K562 (cell line): ENCODE results near the gene HTR4. TPM values are rescaled to one million over a fixed set of nuclear protein-coding genes. Genes with fewer than 3 reads are reported as not detected.

Source experiments
- DPF2 ChIP-seq: fragments of 450-650 bp; IDR thresholded peaks from 2 replicates; pipeline ENCODE4 v1.6.1; 2016
- MCM7 ChIP-seq, 2 experiments: fragments of 450-650 bp; IDR thresholded peaks; 2 replicates each; pipeline ENCODE4 v1.6.1; 2016 to 2018
- POLR2B ChIP-seq: fragments of 450-650 bp; IDR thresholded peaks from 2 replicates; pipeline ENCODE4 v1.6.1; 2018; ENCODE audit warnings: low read depth; ENCODE audit not compliant: partially characterized antibody
- PTBP1 ChIP-seq: fragments of 200-400 bp; formaldehyde crosslinking; IDR thresholded peaks from 2 replicates; pipeline ENCODE4 v1.6.1; 2017; ENCODE audit warnings: low read depth, low read length
- TRIM24 ChIP-seq, 2 experiments: fragments of 450-650 bp; IDR thresholded peaks; 2 replicates each; pipeline ENCODE4 v1.6.1; 2016
- YY1 ChIP-seq, 3 experiments: IDR thresholded peaks; 2 replicates each; pipeline ENCODE4 v1.6.1; 2011; ENCODE audit warnings: low read length in 2 of 3, mild to moderate bottlenecking in 2 of 3, moderate library complexity in 2 of 3, borderline replicate concordance in 1 of 3, control low read depth in 1 of 3, low read depth in 1 of 3; ENCODE audit not compliant: insufficient read depth in 3 of 3, insufficient replicate concordance in 2 of 3, control insufficient read depth in 1 of 3, insufficient read length in 1 of 3; ENCODE audit errors: extremely low read depth in 1 of 3
- ZEB2 ChIP-seq: fragments of 450-650 bp; IDR thresholded peaks from 2 replicates; pipeline ENCODE4 v1.6.1; 2016
- ZNF408 ChIP-seq: fragments of 250-450 bp; sonication (Bioruptor Pico); IDR thresholded peaks from 2 replicates; pipeline ENCODE4 v1.4.0; 2020; ENCODE audit warnings: low read depth, mild to moderate bottlenecking, moderate library complexity
- ZNF589 ChIP-seq: fragments of 200-800 bp; sonication (Bioruptor generic); IDR thresholded peaks from 2 replicates; pipeline ENCODE4 v1.6.1; 2016; ENCODE audit warnings: low read depth, missing genetic modification characterization, missing compliant biosample characterization
- ZNF766 ChIP-seq: fragments of 200-800 bp; sonication (Bioruptor generic); conservative IDR thresholded peaks from 2 replicates; pipeline ENCODE4 v1.6.1; 2016; ENCODE audit warnings: missing genetic modification characterization, missing compliant biosample characterization
- polyA plus RNA-seq, 8 experiments: library from polyadenylated mRNA; depleted of rRNA in 4 of 8; stranded (reverse) in 5 of 8; unstranded in 3 of 8; fragments of >200 nt; fragmentation: Nextera tagmentation in 2 of 8; fragmentation: Illumina TruSeq in 1 of 8; extraction: Ambion mirVana in 2 of 8; extraction: Trizol in 1 of 8; gene quantifications; 2 replicates each; pipeline versions ENCODE4 v1.2.1 to v1.2.3, GENCODE V29; 2011 to 2014; ENCODE audit warnings: inconsistent platforms in 1 of 8, missing spikeins in 1 of 8
- total RNA-seq, 7 experiments: library from RNA; depleted of rRNA in 6 of 7; stranded (reverse); fragments of >200 nt in 6 of 7; fragmentation: Illumina TruSeq in 2 of 7; extraction: Trizol in 2 of 7; gene quantifications; 2 replicates each; pipeline versions ENCODE4 v1.2.1 to v1.2.3, GENCODE V29; 2011 to 2021; ENCODE audit warnings: low replicate concordance in 1 of 7
- TF ChIP-seq, protein P1 (sequence below): fragments of 450-650 bp; IDR thresholded peaks from 2 replicates; pipeline ENCODE4 v1.6.1; 2016; ENCODE audit warnings: low read depth
- TF ChIP-seq, protein P2 (sequence below): fragments of 450-650 bp; IDR thresholded peaks from 2 replicates; pipeline ENCODE4 v1.6.1; 2017; ENCODE audit warnings: antibody characterized with exemption, mild to moderate bottlenecking
- TF ChIP-seq, protein P3 (sequence below): sonication (generic); formaldehyde crosslinking; IDR thresholded peaks from 2 replicates; pipeline ENCODE4 v1.8.0; 2022; ENCODE audit warnings: mild to moderate bottlenecking, missing genetic modification reagents
- TF ChIP-seq, protein P4 (sequence below), 2 experiments: fragments of 450-650 bp in 1 of 2; sonication (generic) in 1 of 2; formaldehyde crosslinking in 1 of 2; IDR thresholded peaks in 1 of 2; conservative IDR thresholded peaks in 1 of 2; 2 replicates each; pipeline versions ENCODE4 v1.6.1 to v1.8.1; 2016 to 2023; ENCODE audit warnings: mild to moderate bottlenecking in 2 of 2, moderate library complexity in 2 of 2, inconsistent platforms in 1 of 2, missing genetic modification reagents in 1 of 2

Gene HTR4
- total and polyA plus RNA-seq, 9 of the 15 experiments (the other 6 are each of a cell fraction or from before 2014, with no cell fraction given): 0.13 TPM; not detected in 8

DNA sequence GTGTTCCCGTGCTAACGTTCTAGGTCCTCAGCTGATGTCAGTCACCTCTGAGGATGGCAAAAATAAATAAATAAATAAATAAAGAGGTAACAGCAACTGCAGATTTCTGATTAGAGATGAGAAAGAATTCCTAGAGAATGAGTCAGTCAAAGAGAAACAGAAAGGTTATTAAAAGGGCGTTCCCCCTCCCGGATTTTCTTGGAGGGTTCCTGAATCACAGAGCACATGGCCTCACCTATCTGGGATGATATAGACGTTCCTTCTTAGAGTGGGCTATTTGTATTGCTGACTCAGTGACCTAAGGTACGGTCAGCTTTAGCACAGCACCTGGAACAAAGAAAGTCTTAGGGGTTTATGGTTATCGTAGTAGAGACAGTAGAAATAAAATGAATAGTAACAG, 30.6 kb downstream of the HTR4 start (continued):
- TF ChIP-seq, protein P1, sequence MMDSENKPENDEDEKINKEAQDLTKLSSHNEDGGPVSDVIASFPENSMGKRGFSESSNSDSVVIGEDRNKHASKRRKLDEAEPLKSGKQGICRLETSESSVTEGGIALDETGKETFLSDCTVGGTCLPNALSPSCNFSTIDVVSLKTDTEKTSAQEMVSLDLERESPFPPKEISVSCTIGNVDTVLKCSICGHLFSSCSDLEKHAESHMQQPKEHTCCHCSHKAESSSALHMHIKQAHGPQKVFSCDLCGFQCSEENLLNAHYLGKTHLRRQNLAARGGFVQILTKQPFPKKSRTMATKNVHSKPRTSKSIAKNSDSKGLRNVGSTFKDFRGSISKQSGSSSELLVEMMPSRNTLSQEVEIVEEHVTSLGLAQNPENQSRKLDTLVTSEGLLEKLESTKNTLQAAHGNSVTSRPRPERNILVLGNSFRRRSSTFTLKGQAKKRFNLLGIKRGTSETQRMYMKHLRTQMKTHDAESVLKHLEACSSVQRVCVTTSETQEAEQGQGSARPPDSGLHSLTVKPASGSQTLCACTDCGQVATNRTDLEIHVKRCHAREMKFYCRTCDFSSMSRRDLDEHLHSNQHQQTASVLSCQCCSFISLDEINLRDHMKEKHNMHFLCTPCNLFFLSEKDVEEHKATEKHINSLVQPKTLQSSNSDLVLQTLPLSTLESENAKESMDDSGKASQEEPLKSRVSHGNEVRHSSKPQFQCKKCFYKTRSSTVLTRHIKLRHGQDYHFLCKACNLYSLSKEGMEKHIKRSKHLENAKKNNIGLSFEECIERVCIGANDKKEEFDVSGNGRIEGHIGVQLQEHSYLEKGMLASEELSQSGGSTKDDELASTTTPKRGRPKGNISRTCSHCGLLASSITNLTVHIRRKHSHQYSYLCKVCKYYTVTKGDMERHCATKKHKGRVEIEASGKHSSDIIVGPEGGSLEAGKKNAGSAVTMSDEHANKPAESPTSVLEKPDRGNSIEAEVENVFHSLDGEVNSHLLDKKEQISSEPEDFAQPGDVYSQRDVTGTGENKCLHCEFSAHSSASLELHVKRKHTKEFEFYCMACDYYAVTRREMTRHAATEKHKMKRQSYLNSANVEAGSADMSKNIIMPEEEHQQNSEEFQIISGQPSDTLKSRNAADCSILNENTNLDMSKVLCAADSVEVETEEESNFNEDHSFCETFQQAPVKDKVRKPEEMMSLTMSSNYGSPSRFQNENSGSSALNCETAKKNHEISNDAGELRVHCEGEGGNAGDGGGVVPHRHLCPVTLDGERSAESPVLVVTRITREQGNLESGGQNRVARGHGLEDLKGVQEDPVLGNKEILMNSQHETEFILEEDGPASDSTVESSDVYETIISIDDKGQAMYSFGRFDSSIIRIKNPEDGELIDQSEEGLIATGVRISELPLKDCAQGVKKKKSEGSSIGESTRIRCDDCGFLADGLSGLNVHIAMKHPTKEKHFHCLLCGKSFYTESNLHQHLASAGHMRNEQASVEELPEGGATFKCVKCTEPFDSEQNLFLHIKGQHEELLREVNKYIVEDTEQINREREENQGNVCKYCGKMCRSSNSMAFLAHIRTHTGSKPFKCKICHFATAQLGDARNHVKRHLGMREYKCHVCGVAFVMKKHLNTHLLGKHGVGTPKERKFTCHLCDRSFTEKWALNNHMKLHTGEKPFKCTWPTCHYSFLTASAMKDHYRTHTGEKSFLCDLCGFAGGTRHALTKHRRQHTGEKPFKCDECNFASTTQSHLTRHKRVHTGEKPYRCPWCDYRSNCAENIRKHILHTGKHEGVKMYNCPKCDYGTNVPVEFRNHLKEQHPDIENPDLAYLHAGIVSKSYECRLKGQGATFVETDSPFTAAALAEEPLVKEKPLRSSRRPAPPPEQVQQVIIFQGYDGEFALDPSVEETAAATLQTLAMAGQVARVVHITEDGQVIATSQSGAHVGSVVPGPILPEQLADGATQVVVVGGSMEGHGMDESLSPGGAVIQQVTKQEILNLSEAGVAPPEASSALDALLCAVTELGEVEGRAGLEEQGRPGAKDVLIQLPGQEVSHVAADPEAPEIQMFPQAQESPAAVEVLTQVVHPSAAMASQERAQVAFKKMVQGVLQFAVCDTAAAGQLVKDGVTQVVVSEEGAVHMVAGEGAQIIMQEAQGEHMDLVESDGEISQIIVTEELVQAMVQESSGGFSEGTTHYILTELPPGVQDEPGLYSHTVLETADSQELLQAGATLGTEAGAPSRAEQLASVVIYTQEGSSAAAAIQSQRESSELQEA: no peak
- TF ChIP-seq ZNF408: no peak
- TF ChIP-seq, protein P2, sequence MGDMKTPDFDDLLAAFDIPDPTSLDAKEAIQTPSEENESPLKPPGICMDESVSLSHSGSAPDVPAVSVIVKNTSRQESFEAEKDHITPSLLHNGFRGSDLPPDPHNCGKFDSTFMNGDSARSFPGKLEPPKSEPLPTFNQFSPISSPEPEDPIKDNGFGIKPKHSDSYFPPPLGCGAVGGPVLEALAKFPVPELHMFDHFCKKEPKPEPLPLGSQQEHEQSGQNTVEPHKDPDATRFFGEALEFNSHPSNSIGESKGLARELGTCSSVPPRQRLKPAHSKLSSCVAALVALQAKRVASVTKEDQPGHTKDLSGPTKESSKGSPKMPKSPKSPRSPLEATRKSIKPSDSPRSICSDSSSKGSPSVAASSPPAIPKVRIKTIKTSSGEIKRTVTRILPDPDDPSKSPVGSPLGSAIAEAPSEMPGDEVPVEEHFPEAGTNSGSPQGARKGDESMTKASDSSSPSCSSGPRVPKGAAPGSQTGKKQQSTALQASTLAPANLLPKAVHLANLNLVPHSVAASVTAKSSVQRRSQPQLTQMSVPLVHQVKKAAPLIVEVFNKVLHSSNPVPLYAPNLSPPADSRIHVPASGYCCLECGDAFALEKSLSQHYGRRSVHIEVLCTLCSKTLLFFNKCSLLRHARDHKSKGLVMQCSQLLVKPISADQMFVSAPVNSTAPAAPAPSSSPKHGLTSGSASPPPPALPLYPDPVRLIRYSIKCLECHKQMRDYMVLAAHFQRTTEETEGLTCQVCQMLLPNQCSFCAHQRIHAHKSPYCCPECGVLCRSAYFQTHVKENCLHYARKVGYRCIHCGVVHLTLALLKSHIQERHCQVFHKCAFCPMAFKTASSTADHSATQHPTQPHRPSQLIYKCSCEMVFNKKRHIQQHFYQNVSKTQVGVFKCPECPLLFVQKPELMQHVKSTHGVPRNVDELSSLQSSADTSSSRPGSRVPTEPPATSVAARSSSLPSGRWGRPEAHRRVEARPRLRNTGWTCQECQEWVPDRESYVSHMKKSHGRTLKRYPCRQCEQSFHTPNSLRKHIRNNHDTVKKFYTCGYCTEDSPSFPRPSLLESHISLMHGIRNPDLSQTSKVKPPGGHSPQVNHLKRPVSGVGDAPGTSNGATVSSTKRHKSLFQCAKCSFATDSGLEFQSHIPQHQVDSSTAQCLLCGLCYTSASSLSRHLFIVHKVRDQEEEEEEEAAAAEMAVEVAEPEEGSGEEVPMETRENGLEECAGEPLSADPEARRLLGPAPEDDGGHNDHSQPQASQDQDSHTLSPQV: no peak
- no peak for TF ChIP-seq MCM7 (IDR thresholded peaks at IDR 0.05)
- TF ChIP-seq YY1 (IDR thresholded peaks at IDR 0.05; ENCODE audit: borderline replicate concordance in 1 of 3, control insufficient read depth in 1 of 3, extremely low read depth in 1 of 3, insufficient read depth in 3 of 3, insufficient read length in 1 of 3, insufficient replicate concordance in 2 of 3, low read depth in 1 of 3, low read length in 2 of 3): no peak
- TF ChIP-seq ZNF589 (CRISPR knock-in tag): no peak
- 0 out of 2 replicates have a peak, but pooled peaks have one; percentile 40 for TF ChIP-seq ZEB2
- TF ChIP-seq, protein P3, sequence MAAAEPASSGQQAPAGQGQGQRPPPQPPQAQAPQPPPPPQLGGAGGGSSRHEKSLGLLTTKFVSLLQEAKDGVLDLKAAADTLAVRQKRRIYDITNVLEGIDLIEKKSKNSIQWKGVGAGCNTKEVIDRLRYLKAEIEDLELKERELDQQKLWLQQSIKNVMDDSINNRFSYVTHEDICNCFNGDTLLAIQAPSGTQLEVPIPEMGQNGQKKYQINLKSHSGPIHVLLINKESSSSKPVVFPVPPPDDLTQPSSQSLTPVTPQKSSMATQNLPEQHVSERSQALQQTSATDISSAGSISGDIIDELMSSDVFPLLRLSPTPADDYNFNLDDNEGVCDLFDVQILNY (CRISPR knock-in tag): no peak
- TF ChIP-seq TRIM24 (IDR thresholded peaks at IDR 0.05): no peak
- TF ChIP-seq POLR2B: no peak
- no peak for TF ChIP-seq ZNF766 (CRISPR knock-in tag)
- TF ChIP-seq DPF2: 0 out of 2 replicates have a peak, but pooled peaks have one; percentile 39
- TF ChIP-seq, protein P4, sequence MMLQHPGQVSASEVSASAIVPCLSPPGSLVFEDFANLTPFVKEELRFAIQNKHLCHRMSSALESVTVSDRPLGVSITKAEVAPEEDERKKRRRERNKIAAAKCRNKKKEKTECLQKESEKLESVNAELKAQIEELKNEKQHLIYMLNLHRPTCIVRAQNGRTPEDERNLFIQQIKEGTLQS (IDR thresholded peaks at IDR 0.05): peak; percentile 64; the same call in 1 of the 2 replicates
- TF ChIP-seq, protein P4 (CRISPR knock-in tag; conservative IDR thresholded peaks at IDR 0.05): no peak
- no peak for TF ChIP-seq PTBP1
